GM12875 (cell line): ENCODE data around the gene KANK2.
A peak's percentile ranks its signal among the peaks of the same experiment; 100 is the strongest.

Experiments
- H3K4me3 ChIP-seq: one replicate; pipeline ENCODE4 v1.5.1; 2011; ENCODE audit warnings: low read depth, low read length, control low read depth
- CTCF ChIP-seq: IDR thresholded peaks from 2 replicates; pipeline ENCODE4 v1.5.1; 2011; ENCODE audit warnings: low read depth, mild to moderate bottlenecking, control low read depth, inconsistent platforms, low read length, moderate library complexity, borderline replicate concordance; ENCODE audit not compliant: insufficient read depth

KANK2 gene

GRCh38 chr19:11209839-11210655, 12.7 kb upstream of the KANK2 start:
- no peak for TF ChIP-seq CTCF
- no peak overlapping the region for H3K4me3 ChIP-seq

- no peak for TF ChIP-seq CTCF
Observed at GRCh38 chr19:11208561-11209471, 11.5 kb upstream of the KANK2 start.

GRCh38 chr19:11205939-11206570, 8.7 kb upstream of the KANK2 start:
- no peak for TF ChIP-seq CTCF
- H3K4me3 ChIP-seq: no peak overlapping the region

More at GRCh38 chr19:11208561-11209471, 11.5 kb upstream of the KANK2 start:
- H3K4me3 ChIP-seq: no peak overlapping the region

GRCh38 chr19:11204943-11205349, 7.6 kb upstream of the KANK2 start:
- TF ChIP-seq CTCF: no peak

GRCh38 chr19:11204076-11204602, 6.8 kb upstream of the KANK2 start:
- H3K4me3 ChIP-seq: no peak overlapping the region
- no peak for TF ChIP-seq CTCF

More at GRCh38 chr19:11204943-11205349, 7.6 kb upstream of the KANK2 start:
- H3K4me3 ChIP-seq: no peak overlapping the region

- H3K4me3 ChIP-seq: no peak overlapping the region
- TF ChIP-seq CTCF: peak; percentile 80
Observed at GRCh38 chr19:11203194-11204075, 6.1 kb upstream of the KANK2 start.
